GM12891 (cell line): ENCODE data around the gene DYNC1H1.

Experiments
- POLR2A ChIP-seq: IDR thresholded peaks from 2 replicates; pipeline ENCODE4 v1.6.1; 2011; ENCODE audit warnings: low read depth, low read length, control low read depth
- POLR2AphosphoS5 ChIP-seq: IDR thresholded peaks from 2 replicates; pipeline ENCODE4 v1.6.1; 2011; ENCODE audit warnings: low read depth, low read length, control low read depth

DNA sequence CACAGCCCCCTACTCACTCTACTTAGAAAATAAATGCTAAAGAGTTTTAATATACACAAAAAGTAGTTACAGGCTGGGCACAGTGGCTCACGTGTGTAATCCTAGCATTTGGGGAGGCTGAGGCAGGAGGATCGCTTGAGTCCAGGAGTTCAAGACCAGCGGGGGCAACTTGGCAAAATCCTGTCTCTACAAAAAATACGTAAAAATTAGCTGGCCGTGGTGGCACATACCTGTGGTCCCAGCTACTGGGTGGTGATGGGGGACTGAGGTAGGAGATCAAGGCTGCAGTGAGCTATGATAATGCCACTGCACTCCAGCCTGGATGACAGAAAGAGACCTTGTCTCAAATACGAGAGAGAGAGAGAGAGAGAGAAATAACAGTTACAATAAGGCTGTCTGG, 9.9 kb upstream of the DYNC1H1 start:
- no peak for TF ChIP-seq POLR2A
- no peak for TF ChIP-seq POLR2AphosphoS5
